OCI-LY7 (cell line): ENCODE measurements around the gene SERPINA12. TPM values are rescaled to one million over a fixed set of nuclear protein-coding genes. Genes with fewer than 3 reads are reported as not detected.

Source experiments
- BruUV-seq: library from RNA; stranded (reverse); fragments of 400-500 nt; replicated peaks from 2 replicates; lab custom pipeline; 2021; lab: Mats Ljungman, UMichigan
- CTCF ChIA-PET: fragments of 300-600 bp; sonication (Branson Sonifier 250); formaldehyde crosslinking; loops from one replicate; lab custom pipeline; 2022; ENCODE audit warnings: antibody characterized with exemption; ENCODE audit not compliant: unreplicated experiment; lab: Charles Lee
- POLR2A ChIA-PET: fragments of 300-600 bp; sonication (Branson Sonifier 250); formaldehyde crosslinking; loops from one replicate; lab custom pipeline; 2022; ENCODE audit warnings: antibody characterized with exemption; lab: Charles Lee
- DNase-seq: peaks from one replicate; pipeline ENCODE4 v3.0.0-alpha.2; 2015; ENCODE audit warnings: low spot score
- H2AFZ ChIP-seq: fragments of 200-600 bp; sonication (generic), shearing (Covaris generic); 2 replicates; pipeline ENCODE4 v1.6.1; 2014; ENCODE audit warnings: mild to moderate bottlenecking, antibody characterized with exemption, low read length, moderate library complexity
- H3K27ac ChIP-seq: fragments of 200-600 bp; sonication (generic); 2 replicates; pipeline ENCODE4 v1.5.1; 2014; ENCODE audit warnings: mixed run types, low read depth, mild to moderate bottlenecking, moderate library complexity, low read length, inconsistent platforms; ENCODE audit not compliant: poor library complexity, severe bottlenecking
- H3K36me3 ChIP-seq: fragments of 200-600 bp; sonication (generic); 2 replicates; pipeline ENCODE4 v1.6.1; 2014; ENCODE audit warnings: mild to moderate bottlenecking, antibody characterized with exemption, low read length, moderate library complexity, mixed read lengths; ENCODE audit not compliant: insufficient read depth
- H3K4me1 ChIP-seq: fragments of 200-600 bp; sonication (generic); 2 replicates; pipeline ENCODE4 v1.5.1; 2014; ENCODE audit warnings: mild to moderate bottlenecking, low read length; ENCODE audit not compliant: insufficient read depth, poor library complexity, severe bottlenecking
- H3K4me2 ChIP-seq: fragments of 200-600 bp; sonication (generic); 2 replicates; pipeline ENCODE4 v1.6.1; 2014; ENCODE audit warnings: mild to moderate bottlenecking, low read length
- H3K4me3 ChIP-seq: fragments of 200-600 bp; sonication (generic); 2 replicates; pipeline ENCODE4 v1.5.1; 2014; ENCODE audit warnings: mild to moderate bottlenecking, low read depth, low read length; ENCODE audit not compliant: poor library complexity, severe bottlenecking
- H3K79me2 ChIP-seq: fragments of 200-600 bp; sonication (generic); 2 replicates; pipeline ENCODE4 v1.6.1; 2016; ENCODE audit warnings: low read depth, mild to moderate bottlenecking, low read length, moderate library complexity, mixed read lengths; ENCODE audit not compliant: insufficient read depth
- H3K9me2 ChIP-seq: fragments of 200-600 bp; sonication (generic); 2 replicates; pipeline ENCODE4 v1.6.1; 2016; ENCODE audit warnings: mild to moderate bottlenecking, low read length, mixed read lengths; ENCODE audit not compliant: insufficient read depth
- H3K9me3 ChIP-seq: fragments of 200-600 bp; sonication (generic); 2 replicates; pipeline ENCODE4 v1.6.1; 2014; ENCODE audit warnings: mild to moderate bottlenecking, mixed run types, low read length, mixed read lengths
- H4K20me1 ChIP-seq: fragments of 200-600 bp; sonication (generic); 2 replicates; pipeline ENCODE4 v1.6.1; 2014; ENCODE audit warnings: mild to moderate bottlenecking, antibody characterized with exemption, low read length, moderate library complexity, mixed read lengths; ENCODE audit not compliant: insufficient read depth
- EZH2phosphoT487 ChIP-seq: fragments of 200-600 bp; sonication (generic); IDR thresholded peaks from 2 replicates; pipeline ENCODE4 v1.6.1; 2018; ENCODE audit warnings: low read depth, borderline replicate concordance, mild to moderate bottlenecking, mixed run types, antibody characterized with exemption, low read length, moderate library complexity, mixed read lengths
- intact Hi-C: fragments of 100-400 bp; cut with micrococcal nuclease; formaldehyde crosslinking; loops from one replicate; pipeline ENCODE4 v1.10.0; 2022; ENCODE audit not compliant: unreplicated experiment
- total RNA-seq, 2 experiments: library from RNA; depleted of rRNA in 1 of 2; stranded (reverse); fragments of >200 nt in 1 of 2; shearing (Covaris generic) in 1 of 2; gene quantifications; 2 replicates each; pipeline ENCODE4 v1.2.3, GENCODE V29; 2014 to 2022
- TF ChIP-seq, protein P1 (sequence below): fragments of 200-600 bp; sonication (generic); conservative IDR thresholded peaks from 2 replicates; pipeline ENCODE4 v1.5.1; 2014; ENCODE audit warnings: mild to moderate bottlenecking, antibody characterized with exemption, low read length, moderate library complexity, mixed read lengths

Gene SERPINA12
- total RNA-seq, 2 experiments from 2014 or later, result not detected

DNA sequence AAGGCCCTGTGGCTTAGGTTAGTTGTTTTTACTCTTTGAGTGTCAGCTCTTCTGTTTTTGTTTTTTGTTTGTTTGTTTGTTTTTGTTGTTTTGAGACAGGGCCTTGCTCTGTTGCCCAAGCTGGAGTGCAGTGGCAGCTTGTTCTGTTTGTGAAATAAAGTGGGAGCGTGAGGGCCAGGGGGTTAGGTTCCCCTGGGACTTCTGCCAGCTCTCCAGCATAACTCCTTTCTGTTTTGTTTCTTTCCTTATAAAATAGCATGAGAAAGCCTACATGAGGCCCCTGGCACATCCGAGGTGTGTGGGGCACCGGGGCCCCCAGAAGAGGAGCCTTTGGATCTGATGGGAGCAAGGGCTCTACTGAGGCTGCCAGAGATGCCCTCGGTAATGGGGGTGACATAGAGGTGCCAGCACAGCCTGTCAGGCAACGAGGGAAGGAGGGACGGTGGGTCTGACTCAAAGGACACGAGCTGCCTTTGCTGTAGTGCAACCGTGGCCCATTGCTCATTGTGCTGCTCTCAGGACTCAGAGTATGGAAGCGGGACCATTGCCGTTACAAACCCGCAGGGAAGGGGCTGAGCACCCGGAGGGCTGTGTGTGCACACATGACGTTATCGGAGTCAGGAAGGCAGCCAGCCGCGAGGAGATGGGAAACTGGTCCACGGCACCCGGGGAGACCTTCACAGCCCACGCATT lies 47.6 kb downstream of the SERPINA12 start:
- Histone ChIP-seq H3K9me3 (no peaks in the 10 kb centered on the region), H3K79me2 (no peaks in the 10 kb centered on the region), H3K4me1 (no peaks in the 10 kb centered on the region), H2AFZ (no peak overlapping the region), H3K36me3 (no peaks in the 10 kb centered on the region), H3K9me2 (no peaks in the 10 kb centered on the region), H4K20me1 (no peaks in the 10 kb centered on the region), H3K27ac (no peak overlapping the region), H3K4me3 (no peak overlapping the region), H3K4me2 (no peak overlapping the region)
- DNase-seq, result no peak
- POLR2A ChIA-PET, result no interaction called here
- BruUV-seq, result no TSS peak
- intact Hi-C loops, result no loop called here
- TF ChIP-seq, protein P1, sequence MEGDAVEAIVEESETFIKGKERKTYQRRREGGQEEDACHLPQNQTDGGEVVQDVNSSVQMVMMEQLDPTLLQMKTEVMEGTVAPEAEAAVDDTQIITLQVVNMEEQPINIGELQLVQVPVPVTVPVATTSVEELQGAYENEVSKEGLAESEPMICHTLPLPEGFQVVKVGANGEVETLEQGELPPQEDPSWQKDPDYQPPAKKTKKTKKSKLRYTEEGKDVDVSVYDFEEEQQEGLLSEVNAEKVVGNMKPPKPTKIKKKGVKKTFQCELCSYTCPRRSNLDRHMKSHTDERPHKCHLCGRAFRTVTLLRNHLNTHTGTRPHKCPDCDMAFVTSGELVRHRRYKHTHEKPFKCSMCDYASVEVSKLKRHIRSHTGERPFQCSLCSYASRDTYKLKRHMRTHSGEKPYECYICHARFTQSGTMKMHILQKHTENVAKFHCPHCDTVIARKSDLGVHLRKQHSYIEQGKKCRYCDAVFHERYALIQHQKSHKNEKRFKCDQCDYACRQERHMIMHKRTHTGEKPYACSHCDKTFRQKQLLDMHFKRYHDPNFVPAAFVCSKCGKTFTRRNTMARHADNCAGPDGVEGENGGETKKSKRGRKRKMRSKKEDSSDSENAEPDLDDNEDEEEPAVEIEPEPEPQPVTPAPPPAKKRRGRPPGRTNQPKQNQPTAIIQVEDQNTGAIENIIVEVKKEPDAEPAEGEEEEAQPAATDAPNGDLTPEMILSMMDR, result no peak
- no peak for TF ChIP-seq EZH2phosphoT487
- CTCF ChIA-PET, result no interaction called here

DNA sequence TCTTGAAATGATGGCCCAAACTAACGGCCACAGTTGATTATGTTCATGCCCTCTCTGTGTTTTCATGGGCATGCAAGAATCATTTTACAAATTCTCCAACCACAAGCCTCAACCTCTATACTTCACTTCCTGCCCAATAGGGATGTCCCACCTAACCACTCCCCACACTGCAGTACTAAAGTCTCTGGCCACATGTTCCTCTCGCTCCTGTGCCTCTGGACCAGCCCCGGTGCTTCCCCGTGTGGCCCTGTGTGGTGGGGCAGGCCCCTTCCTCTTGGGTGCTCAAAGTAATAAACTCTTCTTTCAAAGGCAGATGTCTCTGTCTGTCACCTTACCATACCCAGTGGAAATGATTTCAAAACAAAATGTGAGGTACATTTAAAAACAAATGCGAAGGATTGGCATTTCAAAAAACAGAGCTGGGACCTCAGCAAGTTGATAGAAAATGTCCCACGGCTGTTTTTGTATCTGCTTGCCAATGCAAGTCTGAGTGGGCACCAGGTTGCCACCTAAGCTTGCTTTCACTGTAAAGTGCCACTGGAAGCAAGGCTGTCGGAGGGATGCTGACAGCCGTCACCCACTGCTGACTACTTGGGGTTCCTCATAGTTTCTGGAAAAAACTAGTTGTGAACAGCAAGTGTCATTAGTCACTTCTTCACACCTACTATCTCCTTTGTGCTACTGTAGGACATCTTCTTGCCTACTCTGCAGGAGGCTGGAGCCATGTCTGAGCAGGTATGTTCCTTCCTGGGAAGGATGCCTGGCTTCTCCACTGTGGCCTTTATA lies 48.4 kb downstream of the SERPINA12 start:
- Histone ChIP-seq H3K9me2 (no peaks in the 10 kb centered on the region), H3K36me3 (no peaks in the 10 kb centered on the region), H3K9me3 (no peaks in the 10 kb centered on the region), H3K4me1 (no peaks in the 10 kb centered on the region), H3K4me2 (no peak overlapping the region), H3K27ac (no peak overlapping the region), H3K79me2 (no peaks in the 10 kb centered on the region), H2AFZ (no peak overlapping the region), H3K4me3 (no peak overlapping the region), H4K20me1 (no peaks in the 10 kb centered on the region)
- no peak for DNase-seq
- no TSS peak for BruUV-seq
- ChIA-PET POLR2A (no interaction called here), CTCF (no interaction called here)
- TF ChIP-seq, protein P1, result no peak
- no peak for TF ChIP-seq EZH2phosphoT487
- intact Hi-C loops, result no loop called here
